ENCODE results near the gene KIT.
A peak's percentile ranks its signal among the peaks of the same experiment; 100 is the strongest.

KIT gene

GRCh38 chr4:54779476-54780148 is 121.9 kb downstream of the KIT start:
- no peak overlapping the region for H3K4me3 ChIP-seq (ENCODE audit: low read depth, low read length)
- DNase-seq (ENCODE audit: low read depth), result no peak
- TF ChIP-seq CTCF (IDR thresholded peaks at IDR 0.05; ENCODE audit: control insufficient read depth, extremely low read depth, insufficient read depth), result no peak

GRCh38 chr4:54780149-54780495 is 122.4 kb downstream of the KIT start:
- no peak for DNase-seq (ENCODE audit: low read depth)
- TF ChIP-seq CTCF (IDR thresholded peaks at IDR 0.05; ENCODE audit: control insufficient read depth, extremely low read depth, insufficient read depth), result no peak

GRCh38 chr4:54781756-54782155 is 124.0 kb downstream of the KIT start:
- no peak for TF ChIP-seq CTCF (IDR thresholded peaks at IDR 0.05; ENCODE audit: control insufficient read depth, extremely low read depth, insufficient read depth)
- peak; percentile 94 for DNase-seq (ENCODE audit: low read depth)
- no peak overlapping the region for H3K4me3 ChIP-seq (ENCODE audit: low read depth, low read length)

More at GRCh38 chr4:54780149-54780495, 122.4 kb downstream of the KIT start:
- H3K4me3 ChIP-seq (ENCODE audit: low read depth, low read length), result no peak overlapping the region

- DNase-seq (ENCODE audit: low read depth), result no peak
- TF ChIP-seq CTCF (IDR thresholded peaks at IDR 0.05; ENCODE audit: control insufficient read depth, extremely low read depth, insufficient read depth), result no peak
Observed at GRCh38 chr4:54783402-54784110, 125.8 kb downstream of the KIT start.

GRCh38 chr4:54784161-54784671 is 126.5 kb downstream of the KIT start:
- peak; percentile 52 for DNase-seq (ENCODE audit: low read depth)
- no peak for TF ChIP-seq CTCF (IDR thresholded peaks at IDR 0.05; ENCODE audit: control insufficient read depth, extremely low read depth, insufficient read depth)
- H3K4me3 ChIP-seq (ENCODE audit: low read depth, low read length), result no peak overlapping the region

More at GRCh38 chr4:54783402-54784110, 125.8 kb downstream of the KIT start:
- H3K4me3 ChIP-seq (ENCODE audit: low read depth, low read length), result no peak overlapping the region
